Body of pancreas (tissue), 4 donors: Measurements from ENCODE around the gene MAD1L1.
"Not testable (repeated sequence)": the region's sequence is repeated elsewhere in the genome, so short reads cannot be mapped to it uniquely, and the experiment has no call there.

ENCODE experiments used
- POLR2A ChIP-seq, 3 donors: fragments of 450-650 bp; IDR thresholded peaks; one replicate each; pipeline ENCODE4 v1.6.1; 2016; ENCODE audit warnings: antibody characterized with exemption in 3 of 3, mild to moderate bottlenecking in 2 of 3
- TF ChIP-seq, protein P1 (sequence below), 7 experiments: fragments of 450-650 bp in 4 of 7; fragments of 200-600 bp in 3 of 7; sonication (generic) in 3 of 7; IDR thresholded peaks; one replicate each; pipeline ENCODE4 v1.5.1; 2016 to 2019; ENCODE audit warnings: antibody characterized with exemption in 7 of 7

DNA sequence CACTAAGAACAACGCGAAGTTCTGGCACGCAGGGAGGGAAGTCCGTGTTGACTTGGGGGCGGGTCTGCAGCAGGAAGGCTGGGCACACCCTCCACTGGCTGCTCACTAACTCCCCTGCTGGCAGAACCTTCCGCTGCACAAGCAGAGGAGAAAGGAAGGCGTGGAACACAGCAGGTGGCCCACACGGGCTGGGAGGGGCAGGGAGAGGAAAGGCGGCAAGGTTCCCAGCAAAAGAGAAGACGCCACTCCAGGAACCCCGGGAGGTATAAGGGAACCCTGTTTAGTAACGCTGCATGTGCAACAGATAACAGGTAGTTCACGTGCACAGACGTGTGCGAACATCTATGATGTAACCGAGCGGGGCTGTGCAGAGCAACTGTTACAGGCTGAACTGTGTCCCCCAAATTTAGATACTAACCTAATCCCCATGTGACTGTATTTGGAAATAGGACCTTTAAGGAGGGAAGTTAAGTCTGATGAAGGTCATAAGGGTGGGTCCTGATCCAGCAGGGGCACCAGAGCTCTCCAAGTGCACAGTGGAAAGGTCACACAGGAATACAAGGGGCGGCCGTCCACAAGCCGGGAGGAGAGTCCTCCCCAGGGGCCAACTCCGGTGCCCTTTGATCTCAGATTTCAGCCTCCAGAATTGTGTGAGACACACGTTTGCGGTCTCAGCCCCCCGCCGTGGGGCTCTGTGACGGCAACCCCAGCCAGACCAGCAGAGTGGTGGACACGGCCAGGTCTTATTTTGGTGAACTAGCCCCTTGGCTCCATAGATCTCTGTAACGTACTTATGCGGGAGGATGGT lies 357.1 kb downstream of the MAD1L1 start:
- TF ChIP-seq, protein P1, sequence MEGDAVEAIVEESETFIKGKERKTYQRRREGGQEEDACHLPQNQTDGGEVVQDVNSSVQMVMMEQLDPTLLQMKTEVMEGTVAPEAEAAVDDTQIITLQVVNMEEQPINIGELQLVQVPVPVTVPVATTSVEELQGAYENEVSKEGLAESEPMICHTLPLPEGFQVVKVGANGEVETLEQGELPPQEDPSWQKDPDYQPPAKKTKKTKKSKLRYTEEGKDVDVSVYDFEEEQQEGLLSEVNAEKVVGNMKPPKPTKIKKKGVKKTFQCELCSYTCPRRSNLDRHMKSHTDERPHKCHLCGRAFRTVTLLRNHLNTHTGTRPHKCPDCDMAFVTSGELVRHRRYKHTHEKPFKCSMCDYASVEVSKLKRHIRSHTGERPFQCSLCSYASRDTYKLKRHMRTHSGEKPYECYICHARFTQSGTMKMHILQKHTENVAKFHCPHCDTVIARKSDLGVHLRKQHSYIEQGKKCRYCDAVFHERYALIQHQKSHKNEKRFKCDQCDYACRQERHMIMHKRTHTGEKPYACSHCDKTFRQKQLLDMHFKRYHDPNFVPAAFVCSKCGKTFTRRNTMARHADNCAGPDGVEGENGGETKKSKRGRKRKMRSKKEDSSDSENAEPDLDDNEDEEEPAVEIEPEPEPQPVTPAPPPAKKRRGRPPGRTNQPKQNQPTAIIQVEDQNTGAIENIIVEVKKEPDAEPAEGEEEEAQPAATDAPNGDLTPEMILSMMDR (IDR thresholded peaks at IDR 0.05) = peak in 6 of 7 experiments; percentile 26 to 61 (median 47)
- TF ChIP-seq POLR2A (IDR thresholded peaks at IDR 0.05) = not testable (repeated sequence)
